ENCODE results near the gene GATA6.

Gene GATA6

DNA sequence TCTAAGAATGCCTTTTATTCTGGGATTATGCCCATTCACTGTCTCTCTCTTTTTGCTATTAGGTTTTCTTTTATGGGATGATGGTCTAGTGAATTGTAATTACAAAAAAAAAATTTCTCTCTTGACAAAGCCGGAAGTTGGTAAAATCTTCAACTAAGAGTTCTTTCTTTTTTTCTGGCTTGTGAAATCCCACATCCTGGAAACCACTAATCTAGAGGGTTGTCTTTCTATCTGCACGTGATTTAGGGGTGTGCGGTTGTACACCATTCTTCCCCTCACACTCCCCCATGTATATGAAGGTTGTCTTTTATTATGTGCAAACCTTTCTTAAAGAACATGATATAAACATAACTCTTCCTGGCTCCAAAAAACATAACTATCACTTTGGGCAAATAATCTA lies 52.0 kb downstream of the GATA6 start:
- Histone ChIP-seq H3K4me2 (ENCODE audit: low read length) (no peak overlapping the region), H3K14ac (ENCODE audit: low read length) (no peak overlapping the region), H2AFZ (ENCODE audit: insufficient read depth, low read length, poor library complexity) (no peak overlapping the region), H4K91ac (ENCODE audit: low read depth, low read length) (no peak overlapping the region), H3K79me1 (ENCODE audit: low read length) (peaks cover 2% of the 10 kb centered on the region), H3K9ac (ENCODE audit: low read length) (no peak overlapping the region), H3K23ac (ENCODE audit: low read length) (no peak overlapping the region), H3K79me2 (ENCODE audit: control insufficient read depth, insufficient read depth, low read length, poor library complexity) (no peaks in the 10 kb centered on the region), H3K4me3 (ENCODE audit: low read depth, low read length) (no peak overlapping the region), H3K36me3 (ENCODE audit: control insufficient read depth in 1 of 2, insufficient read depth in 2 of 2, low read length in 2 of 2) (no peaks in the 10 kb centered on the region), H2BK12ac (ENCODE audit: low read length) (no peak overlapping the region), H4K8ac (ENCODE audit: low read depth, low read length) (no peak overlapping the region), H3K4ac (ENCODE audit: low read depth, low read length) (no peak overlapping the region), H2BK120ac (ENCODE audit: insufficient read depth, low read length, poor library complexity) (no peak overlapping the region), H2BK5ac (ENCODE audit: low read depth, low read length, poor library complexity) (no peak overlapping the region), H2AK5ac (ENCODE audit: low read length) (no peak overlapping the region), H3K18ac (ENCODE audit: low read length) (no peak overlapping the region), H3K27ac (ENCODE audit: low read depth, low read length) (no peak overlapping the region), H3K9me3 (ENCODE audit: insufficient read depth, low read depth, low read length) (no peaks in the 10 kb centered on the region), H4K12ac (ENCODE audit: low read depth, low read length) (no peak overlapping the region), H3K4me1 (ENCODE audit: control insufficient read depth in 1 of 2, insufficient read depth in 2 of 2, low read length in 2 of 2) (peaks cover 2 to 6% of the 10 kb centered on the region in 2 experiments), H3K27me3 (ENCODE audit: insufficient read depth, low read length) (no peaks in the 10 kb centered on the region)
- no peak for DNase-seq
- no CpG with 5 or more reads among the region's 3 CpGs for WGBS (ENCODE audit: extremely low coverage, insufficient coverage, insufficient read length)

DNA sequence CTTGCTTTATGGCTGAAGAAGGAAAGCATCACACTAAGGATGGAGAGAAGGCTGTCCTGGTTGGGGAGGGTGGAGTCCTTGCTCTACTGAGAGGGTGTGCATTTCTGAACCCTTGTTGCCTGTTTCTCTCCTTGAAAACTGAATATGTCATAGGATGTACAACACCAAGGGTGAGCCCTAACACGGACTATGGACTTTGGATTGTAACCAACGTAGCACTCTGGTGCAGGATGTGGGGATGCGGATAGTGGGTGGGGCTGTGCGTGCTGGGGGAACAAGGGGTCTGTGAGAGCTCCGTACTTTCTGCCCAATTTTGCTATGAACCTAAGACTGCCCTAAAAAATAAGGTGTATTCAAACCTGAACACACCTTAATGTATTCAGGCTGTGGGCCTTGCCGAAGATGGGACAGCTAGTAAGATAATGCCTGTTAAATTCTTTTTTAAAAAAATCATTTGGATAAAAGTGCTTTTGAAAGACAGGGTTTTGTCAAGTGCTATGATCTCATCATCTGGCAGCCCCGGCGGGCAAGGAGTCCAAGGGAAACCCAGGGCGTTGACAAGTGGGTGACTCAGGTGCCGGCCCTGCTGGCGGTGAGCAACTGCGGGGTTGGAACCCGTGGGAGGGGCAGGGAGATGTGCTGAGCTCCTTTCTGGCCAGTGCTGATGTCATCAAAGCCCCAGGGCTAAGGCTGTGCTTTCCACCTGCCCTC lies 54.0 kb downstream of the GATA6 start:
- Histone ChIP-seq H3K79me1 (ENCODE audit: low read length) (no peaks in the 10 kb centered on the region), H3K9ac (ENCODE audit: low read length) (no peak overlapping the region), H3K27ac (ENCODE audit: low read depth, low read length) (no peak overlapping the region), H3K27me3 (ENCODE audit: insufficient read depth, low read length) (no peaks in the 10 kb centered on the region), H4K12ac (ENCODE audit: low read depth, low read length) (no peak overlapping the region), H3K18ac (ENCODE audit: low read length) (no peak overlapping the region), H3K9me3 (ENCODE audit: insufficient read depth, low read depth, low read length) (no peaks in the 10 kb centered on the region), H3K23ac (ENCODE audit: low read length) (no peak overlapping the region), H4K91ac (ENCODE audit: low read depth, low read length) (no peak overlapping the region), H3K4me2 (ENCODE audit: low read length) (no peak overlapping the region), H2BK12ac (ENCODE audit: low read length) (no peak overlapping the region), H3K79me2 (ENCODE audit: control insufficient read depth, insufficient read depth, low read length, poor library complexity) (no peaks in the 10 kb centered on the region), H3K14ac (ENCODE audit: low read length) (no peak overlapping the region), H2BK5ac (ENCODE audit: low read depth, low read length, poor library complexity) (no peak overlapping the region), H3K4me3 (ENCODE audit: low read depth, low read length) (no peak overlapping the region), H3K36me3 (ENCODE audit: control insufficient read depth in 1 of 2, insufficient read depth in 2 of 2, low read length in 2 of 2) (no peaks in the 10 kb centered on the region), H3K4me1 (ENCODE audit: control insufficient read depth in 1 of 2, insufficient read depth in 2 of 2, low read length in 2 of 2) (peaks cover 2% of the 10 kb centered on the region in 2 experiments), H2AFZ (ENCODE audit: insufficient read depth, low read length, poor library complexity) (no peak overlapping the region), H2AK5ac (ENCODE audit: low read length) (no peak overlapping the region), H4K8ac (ENCODE audit: low read depth, low read length) (no peak overlapping the region), H2BK120ac (ENCODE audit: insufficient read depth, low read length, poor library complexity) (no peak overlapping the region), H3K4ac (ENCODE audit: low read depth, low read length) (no peak overlapping the region)
- peak; percentile 98 to 100 for DNase-seq
- WGBS (ENCODE audit: extremely low coverage, insufficient coverage, insufficient read length), result no CpG with 5 or more reads among the region's 13 CpGs

DNA sequence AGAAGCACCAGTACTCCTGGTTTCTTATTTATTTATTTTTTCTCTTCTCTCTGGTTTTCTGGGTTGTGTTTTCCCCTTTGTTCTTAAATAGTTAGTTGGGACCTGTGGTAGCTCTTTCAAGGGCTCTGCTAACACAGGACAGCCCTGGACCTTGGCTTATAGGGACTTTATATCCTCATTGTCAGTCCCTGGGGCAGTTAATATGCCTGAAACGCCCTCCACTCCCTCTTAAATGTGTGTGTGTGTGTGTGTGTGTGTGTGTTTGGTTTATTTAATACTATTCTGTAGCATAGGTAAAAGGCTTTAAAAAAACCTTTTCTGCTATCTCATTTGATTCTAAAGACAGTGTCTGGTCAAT lies 54.6 kb downstream of the GATA6 start:
- no peak overlapping the region for H3K14ac ChIP-seq (ENCODE audit: low read length)
- H2AFZ ChIP-seq (ENCODE audit: insufficient read depth, low read length, poor library complexity), result no peak overlapping the region
- H3K79me1 ChIP-seq (ENCODE audit: low read length), result no peaks in the 10 kb centered on the region
- no peak overlapping the region for H3K4me3 ChIP-seq (ENCODE audit: low read depth, low read length)
- H3K27me3 ChIP-seq (ENCODE audit: insufficient read depth, low read length), result no peaks in the 10 kb centered on the region
- H4K8ac ChIP-seq (ENCODE audit: low read depth, low read length), result no peak overlapping the region
- DNase-seq, result no peak
- no peak overlapping the region for H2BK12ac ChIP-seq (ENCODE audit: low read length)
- H3K36me3 ChIP-seq (ENCODE audit: control insufficient read depth in 1 of 2, insufficient read depth in 2 of 2, low read length in 2 of 2), result no peaks in the 10 kb centered on the region
- no peak overlapping the region for H3K9ac ChIP-seq (ENCODE audit: low read length)
- no peak overlapping the region for H2BK120ac ChIP-seq (ENCODE audit: insufficient read depth, low read length, poor library complexity)
- no peak overlapping the region for H2BK5ac ChIP-seq (ENCODE audit: low read depth, low read length, poor library complexity)
- H3K23ac ChIP-seq (ENCODE audit: low read length), result no peak overlapping the region
- no peak overlapping the region for H3K4me2 ChIP-seq (ENCODE audit: low read length)
- no peak overlapping the region for H3K18ac ChIP-seq (ENCODE audit: low read length)
- H3K27ac ChIP-seq (ENCODE audit: low read depth, low read length), result no peak overlapping the region
- no peak overlapping the region for H2AK5ac ChIP-seq (ENCODE audit: low read length)
- H3K79me2 ChIP-seq (ENCODE audit: control insufficient read depth, insufficient read depth, low read length, poor library complexity), result no peaks in the 10 kb centered on the region
- H3K4me1 ChIP-seq (ENCODE audit: control insufficient read depth in 1 of 2, insufficient read depth in 2 of 2, low read length in 2 of 2), result peaks cover 2% of the 10 kb centered on the region in 2 experiments
- no peak overlapping the region for H4K91ac ChIP-seq (ENCODE audit: low read depth, low read length)
- no peak overlapping the region for H3K4ac ChIP-seq (ENCODE audit: low read depth, low read length)
- H3K9me3 ChIP-seq (ENCODE audit: insufficient read depth, low read depth, low read length), result no peaks in the 10 kb centered on the region
- WGBS (ENCODE audit: extremely low coverage, insufficient coverage, insufficient read length), result no CpG with 5 or more reads among the region's 1 CpG
- no peak overlapping the region for H4K12ac ChIP-seq (ENCODE audit: low read depth, low read length)

DNA sequence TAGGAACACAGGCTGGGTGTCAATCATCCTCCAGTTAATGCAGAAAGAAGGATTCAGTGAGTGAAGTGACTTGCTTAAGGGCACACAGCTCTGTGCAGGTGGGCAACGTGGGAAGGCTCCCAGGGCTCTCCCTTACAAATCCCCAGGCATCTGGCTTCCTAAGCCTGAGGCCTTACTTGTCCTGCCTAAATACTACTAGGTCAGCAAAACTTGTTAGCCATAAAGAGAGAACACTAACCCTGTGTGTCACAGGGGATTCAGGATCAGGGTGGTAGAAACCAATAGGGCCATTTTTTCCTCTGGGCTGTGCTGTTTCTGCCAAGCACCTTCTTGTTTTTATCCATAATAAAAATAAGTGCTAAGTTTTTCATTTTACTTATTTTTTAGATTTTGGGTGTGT lies 55.0 kb downstream of the GATA6 start:
- Histone ChIP-seq H4K8ac (ENCODE audit: low read depth, low read length) (no peak overlapping the region), H3K23ac (ENCODE audit: low read length) (no peak overlapping the region), H4K91ac (ENCODE audit: low read depth, low read length) (no peak overlapping the region), H4K12ac (ENCODE audit: low read depth, low read length) (no peak overlapping the region), H2AFZ (ENCODE audit: insufficient read depth, low read length, poor library complexity) (no peak overlapping the region), H2AK5ac (ENCODE audit: low read length) (no peak overlapping the region), H3K9ac (ENCODE audit: low read length) (no peak overlapping the region), H2BK12ac (ENCODE audit: low read length) (no peak overlapping the region), H3K9me3 (ENCODE audit: insufficient read depth, low read depth, low read length) (no peaks in the 10 kb centered on the region), H3K18ac (ENCODE audit: low read length) (no peak overlapping the region), H3K4me1 (ENCODE audit: control insufficient read depth in 1 of 2, insufficient read depth in 2 of 2, low read length in 2 of 2) (peaks cover 2% of the 10 kb centered on the region in 2 experiments), H3K14ac (ENCODE audit: low read length) (no peak overlapping the region), H3K4ac (ENCODE audit: low read depth, low read length) (no peak overlapping the region), H3K27ac (ENCODE audit: low read depth, low read length) (no peak overlapping the region), H3K27me3 (ENCODE audit: insufficient read depth, low read length) (no peaks in the 10 kb centered on the region), H2BK120ac (ENCODE audit: insufficient read depth, low read length, poor library complexity) (no peak overlapping the region), H3K36me3 (ENCODE audit: control insufficient read depth in 1 of 2, insufficient read depth in 2 of 2, low read length in 2 of 2) (no peaks in the 10 kb centered on the region), H3K4me2 (ENCODE audit: low read length) (no peak overlapping the region), H3K79me2 (ENCODE audit: control insufficient read depth, insufficient read depth, low read length, poor library complexity) (no peaks in the 10 kb centered on the region), H2BK5ac (ENCODE audit: low read depth, low read length, poor library complexity) (no peak overlapping the region), H3K4me3 (ENCODE audit: low read depth, low read length) (no peak overlapping the region), H3K79me1 (ENCODE audit: low read length) (no peaks in the 10 kb centered on the region)
- WGBS (ENCODE audit: extremely low coverage, insufficient coverage, insufficient read length), result no CpG with 5 or more reads among the region's 1 CpG
- DNase-seq, result peak in 1 of 2 donors; percentile 23
